RPMI7951 (cell line): Measurements from ENCODE around the gene MAP4K3. TPM values are rescaled to one million over a fixed set of nuclear protein-coding genes. Genes with fewer than 3 reads are reported as not detected.

Experiments
- total RNA-seq: library from RNA; depleted of rRNA; stranded (reverse); fragments of >200 nt; shearing (Covaris generic); gene quantifications from 2 replicates; pipeline ENCODE4 v1.2.3, GENCODE V29; 2014; rRNA removed

MAP4K3 gene
- total RNA-seq, 1 experiment from 2014 or later, result 35.1 TPM

Other genes with a start within 250 kb of the MAP4K3 start
- 0.12 and 0.49 TPM in 2 replicates for gene CDKL4, start 193.3 kb downstream of the MAP4K3 start, total RNA-seq
- 0.10 TPM in 1 of 2 replicates, not detected in the other for gene TMEM178A, start 228.6 kb upstream of the MAP4K3 start, total RNA-seq